NB4 (cell line): ENCODE results near the gene P3R3URF.

Experiments used
- MAX ChIP-seq: IDR thresholded peaks from 2 replicates; pipeline ENCODE4 v1.6.1; 2011; ENCODE audit warnings: low read depth, low read length
- MYC ChIP-seq: IDR thresholded peaks from 2 replicates; pipeline ENCODE4 v1.6.1; 2011; ENCODE audit warnings: low read depth, low read length
- TF ChIP-seq, protein P1 (sequence below): IDR thresholded peaks from one replicate; pipeline ENCODE4 v1.5.1; 2012; ENCODE audit warnings: low read depth, low read length

- TF ChIP-seq, protein P1, sequence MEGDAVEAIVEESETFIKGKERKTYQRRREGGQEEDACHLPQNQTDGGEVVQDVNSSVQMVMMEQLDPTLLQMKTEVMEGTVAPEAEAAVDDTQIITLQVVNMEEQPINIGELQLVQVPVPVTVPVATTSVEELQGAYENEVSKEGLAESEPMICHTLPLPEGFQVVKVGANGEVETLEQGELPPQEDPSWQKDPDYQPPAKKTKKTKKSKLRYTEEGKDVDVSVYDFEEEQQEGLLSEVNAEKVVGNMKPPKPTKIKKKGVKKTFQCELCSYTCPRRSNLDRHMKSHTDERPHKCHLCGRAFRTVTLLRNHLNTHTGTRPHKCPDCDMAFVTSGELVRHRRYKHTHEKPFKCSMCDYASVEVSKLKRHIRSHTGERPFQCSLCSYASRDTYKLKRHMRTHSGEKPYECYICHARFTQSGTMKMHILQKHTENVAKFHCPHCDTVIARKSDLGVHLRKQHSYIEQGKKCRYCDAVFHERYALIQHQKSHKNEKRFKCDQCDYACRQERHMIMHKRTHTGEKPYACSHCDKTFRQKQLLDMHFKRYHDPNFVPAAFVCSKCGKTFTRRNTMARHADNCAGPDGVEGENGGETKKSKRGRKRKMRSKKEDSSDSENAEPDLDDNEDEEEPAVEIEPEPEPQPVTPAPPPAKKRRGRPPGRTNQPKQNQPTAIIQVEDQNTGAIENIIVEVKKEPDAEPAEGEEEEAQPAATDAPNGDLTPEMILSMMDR, result no peak
- TF ChIP-seq MAX (no peak), MYC (no peak)
Measured at GRCh38 chr1:46193285-46193684, 17.0 kb upstream of the P3R3URF start.
